ENCODE data around the gene CX3CL1.

DNA sequence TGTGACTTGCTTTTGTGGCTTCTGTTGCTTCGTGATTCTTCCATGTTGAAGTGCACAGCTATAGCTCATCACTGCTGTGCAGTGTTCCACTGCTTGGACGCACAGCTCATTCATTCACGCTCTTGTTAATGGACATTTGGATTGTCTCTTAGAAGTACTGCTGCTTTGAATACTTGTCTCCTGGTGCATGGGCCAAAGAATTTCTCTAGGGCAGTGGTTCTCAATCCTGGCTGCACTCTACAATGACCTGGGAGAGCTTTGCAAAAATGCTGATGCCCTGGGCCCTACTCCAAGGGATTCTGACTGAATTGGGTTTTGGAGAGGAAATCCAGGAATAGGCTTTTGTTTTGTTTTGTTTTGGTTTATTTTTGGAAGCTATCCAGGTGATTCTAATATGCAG lies 52.3 kb downstream of the CX3CL1 start:
- TF ChIP-seq, protein P1, sequence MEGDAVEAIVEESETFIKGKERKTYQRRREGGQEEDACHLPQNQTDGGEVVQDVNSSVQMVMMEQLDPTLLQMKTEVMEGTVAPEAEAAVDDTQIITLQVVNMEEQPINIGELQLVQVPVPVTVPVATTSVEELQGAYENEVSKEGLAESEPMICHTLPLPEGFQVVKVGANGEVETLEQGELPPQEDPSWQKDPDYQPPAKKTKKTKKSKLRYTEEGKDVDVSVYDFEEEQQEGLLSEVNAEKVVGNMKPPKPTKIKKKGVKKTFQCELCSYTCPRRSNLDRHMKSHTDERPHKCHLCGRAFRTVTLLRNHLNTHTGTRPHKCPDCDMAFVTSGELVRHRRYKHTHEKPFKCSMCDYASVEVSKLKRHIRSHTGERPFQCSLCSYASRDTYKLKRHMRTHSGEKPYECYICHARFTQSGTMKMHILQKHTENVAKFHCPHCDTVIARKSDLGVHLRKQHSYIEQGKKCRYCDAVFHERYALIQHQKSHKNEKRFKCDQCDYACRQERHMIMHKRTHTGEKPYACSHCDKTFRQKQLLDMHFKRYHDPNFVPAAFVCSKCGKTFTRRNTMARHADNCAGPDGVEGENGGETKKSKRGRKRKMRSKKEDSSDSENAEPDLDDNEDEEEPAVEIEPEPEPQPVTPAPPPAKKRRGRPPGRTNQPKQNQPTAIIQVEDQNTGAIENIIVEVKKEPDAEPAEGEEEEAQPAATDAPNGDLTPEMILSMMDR (conservative IDR thresholded peaks at IDR 0.05; ENCODE audit: low read length) = no peak
- no peak for TF ChIP-seq EZH2phosphoT487 (IDR thresholded peaks at IDR 0.05; ENCODE audit: borderline replicate concordance, low read depth, low read length)

All from OCI-LY7 (cell line).